ENCODE data around the gene RIN2.

- TF ChIP-seq, protein P1, sequence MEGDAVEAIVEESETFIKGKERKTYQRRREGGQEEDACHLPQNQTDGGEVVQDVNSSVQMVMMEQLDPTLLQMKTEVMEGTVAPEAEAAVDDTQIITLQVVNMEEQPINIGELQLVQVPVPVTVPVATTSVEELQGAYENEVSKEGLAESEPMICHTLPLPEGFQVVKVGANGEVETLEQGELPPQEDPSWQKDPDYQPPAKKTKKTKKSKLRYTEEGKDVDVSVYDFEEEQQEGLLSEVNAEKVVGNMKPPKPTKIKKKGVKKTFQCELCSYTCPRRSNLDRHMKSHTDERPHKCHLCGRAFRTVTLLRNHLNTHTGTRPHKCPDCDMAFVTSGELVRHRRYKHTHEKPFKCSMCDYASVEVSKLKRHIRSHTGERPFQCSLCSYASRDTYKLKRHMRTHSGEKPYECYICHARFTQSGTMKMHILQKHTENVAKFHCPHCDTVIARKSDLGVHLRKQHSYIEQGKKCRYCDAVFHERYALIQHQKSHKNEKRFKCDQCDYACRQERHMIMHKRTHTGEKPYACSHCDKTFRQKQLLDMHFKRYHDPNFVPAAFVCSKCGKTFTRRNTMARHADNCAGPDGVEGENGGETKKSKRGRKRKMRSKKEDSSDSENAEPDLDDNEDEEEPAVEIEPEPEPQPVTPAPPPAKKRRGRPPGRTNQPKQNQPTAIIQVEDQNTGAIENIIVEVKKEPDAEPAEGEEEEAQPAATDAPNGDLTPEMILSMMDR (IDR thresholded peaks at IDR 0.05), result no peak
- TF ChIP-seq POLR2A (IDR thresholded peaks at IDR 0.05), result no peak
Measured at GRCh38 chr20:19715986-19716385, 42.1 kb upstream of the RIN2 start.
